Activated naive CD4-positive, alpha-beta T cell (primary cell): ENCODE results near the gene PDZD8.
"Not testable (repeated sequence)": the region's sequence is repeated elsewhere in the genome, so short reads cannot be mapped to it uniquely, and the experiment has no call there.

Experiments
- DNase-seq, 4 experiments: peaks; one replicate each; lab custom pipeline; 2025; lab: John Stamatoyannopoulos, UW

Gene PDZD8

DNA sequence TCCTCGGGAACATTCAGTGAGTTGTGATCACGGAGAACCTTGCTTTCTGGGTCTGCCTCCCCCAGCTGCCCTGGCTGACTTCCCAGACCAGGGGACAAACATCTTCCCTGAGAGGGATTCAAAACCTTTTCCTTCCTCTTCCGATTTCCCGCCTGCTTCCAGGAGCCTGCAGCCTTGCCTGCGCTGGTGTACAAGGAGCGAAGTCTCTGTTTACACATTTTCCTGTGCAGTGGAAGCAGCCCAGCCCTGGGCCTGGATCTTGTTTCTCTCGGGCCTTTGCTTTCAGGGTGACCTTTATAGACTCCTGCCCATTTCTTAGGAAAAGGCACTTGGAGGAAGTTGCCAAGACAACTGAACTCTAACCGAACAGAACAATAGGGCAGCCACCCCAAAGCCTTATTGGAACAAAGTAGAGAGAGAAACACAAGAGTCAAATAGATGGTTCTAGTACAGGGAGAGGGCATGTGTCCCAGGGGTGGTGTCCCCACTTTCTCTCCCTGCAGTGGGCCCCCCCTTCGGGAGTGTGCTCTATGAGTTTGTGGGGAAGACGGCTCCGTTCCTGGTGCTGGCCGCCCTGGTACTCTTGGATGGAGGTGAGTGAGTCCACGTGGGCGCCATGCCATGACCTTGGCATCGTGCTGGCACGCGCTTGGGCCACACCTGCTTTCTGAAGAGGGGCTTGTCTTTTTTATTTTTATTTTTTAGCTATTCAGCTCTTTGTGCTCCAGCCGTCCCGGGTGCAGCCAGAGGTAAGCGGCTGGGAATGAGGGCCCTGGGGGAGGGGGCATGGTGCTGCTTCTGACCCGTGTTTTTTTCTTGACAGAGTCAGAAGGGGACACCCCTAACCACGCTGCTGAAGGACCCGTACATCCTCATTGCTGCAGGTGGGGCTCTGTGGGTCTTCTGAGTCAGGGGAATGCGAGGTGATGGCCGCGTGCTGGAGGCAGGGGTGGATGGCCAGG lies 120.2 kb downstream of the PDZD8 start:
- no peak for DNase-seq

DNA sequence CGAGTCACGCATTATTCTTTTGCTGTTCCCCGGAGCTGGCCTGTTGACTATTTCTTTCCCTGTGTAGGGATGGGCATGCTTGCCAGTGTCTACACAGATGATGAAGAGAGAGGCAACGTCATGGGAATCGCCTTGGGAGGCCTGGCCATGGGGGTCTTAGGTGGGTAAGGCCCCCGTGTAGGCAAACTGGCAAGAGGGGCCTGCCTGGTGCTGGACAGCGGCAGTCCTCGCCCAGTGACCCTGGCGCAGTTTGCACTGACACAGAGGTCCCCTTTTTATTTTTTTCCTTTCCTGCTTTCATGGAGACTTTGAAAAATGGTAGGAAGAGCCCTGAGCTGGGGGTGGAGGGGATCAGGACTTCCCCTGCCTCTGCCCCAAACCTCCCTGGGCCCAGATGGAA lies 120.9 kb downstream of the PDZD8 start:
- no peak for DNase-seq

- DNase-seq = no peak
Observed at GRCh38 chr10:117253908-117254307, 121.3 kb downstream of the PDZD8 start.

DNA sequence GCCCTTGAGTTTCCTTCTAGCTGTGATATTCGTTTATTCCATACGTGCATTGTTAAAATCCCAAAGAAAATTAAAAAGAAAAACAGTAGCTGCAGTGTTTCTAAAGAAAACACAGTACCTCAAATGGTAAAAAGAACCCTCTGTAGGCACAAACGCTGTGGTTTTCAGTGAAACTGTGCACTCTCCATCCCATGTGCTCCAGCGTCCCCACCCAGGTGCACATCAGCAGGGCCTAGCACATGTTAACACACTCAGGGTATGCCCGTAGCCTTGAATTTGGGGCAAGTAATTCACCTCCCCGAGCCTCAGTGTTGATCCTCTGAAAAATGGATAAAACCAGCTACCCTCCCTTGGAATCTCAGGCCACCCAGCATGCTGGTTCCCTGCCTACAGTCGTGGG lies 124.8 kb downstream of the PDZD8 start:
- no peak for DNase-seq

DNA sequence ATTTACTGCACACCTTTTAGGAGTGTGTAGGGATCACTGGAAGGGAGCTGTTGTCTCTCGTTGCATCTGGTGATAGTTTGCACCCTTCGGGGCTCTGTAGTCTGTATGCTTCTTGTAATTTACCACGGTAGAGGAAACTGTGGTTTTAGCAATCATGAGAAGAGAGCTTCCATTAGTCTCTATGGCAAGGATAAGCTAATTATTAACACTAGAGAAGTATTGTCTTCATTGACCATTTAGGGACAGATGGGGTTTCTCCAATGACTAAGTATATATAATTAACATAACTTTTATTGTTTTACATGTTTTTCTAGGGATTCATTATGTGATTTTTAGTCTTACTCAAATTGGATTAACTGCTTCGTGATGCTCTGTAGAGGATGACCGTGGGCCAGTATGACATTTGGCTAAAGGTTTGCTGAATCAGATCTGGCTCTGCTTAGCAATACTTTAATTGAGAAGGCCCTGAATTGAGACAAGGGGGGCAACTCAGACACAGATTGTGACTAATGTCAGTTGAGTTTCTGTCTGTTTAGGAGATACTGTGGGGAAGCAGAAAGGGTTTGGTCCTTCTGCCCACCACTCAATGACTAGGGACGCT lies 125.6 kb downstream of the PDZD8 start:
- DNase-seq = no peak

DNA sequence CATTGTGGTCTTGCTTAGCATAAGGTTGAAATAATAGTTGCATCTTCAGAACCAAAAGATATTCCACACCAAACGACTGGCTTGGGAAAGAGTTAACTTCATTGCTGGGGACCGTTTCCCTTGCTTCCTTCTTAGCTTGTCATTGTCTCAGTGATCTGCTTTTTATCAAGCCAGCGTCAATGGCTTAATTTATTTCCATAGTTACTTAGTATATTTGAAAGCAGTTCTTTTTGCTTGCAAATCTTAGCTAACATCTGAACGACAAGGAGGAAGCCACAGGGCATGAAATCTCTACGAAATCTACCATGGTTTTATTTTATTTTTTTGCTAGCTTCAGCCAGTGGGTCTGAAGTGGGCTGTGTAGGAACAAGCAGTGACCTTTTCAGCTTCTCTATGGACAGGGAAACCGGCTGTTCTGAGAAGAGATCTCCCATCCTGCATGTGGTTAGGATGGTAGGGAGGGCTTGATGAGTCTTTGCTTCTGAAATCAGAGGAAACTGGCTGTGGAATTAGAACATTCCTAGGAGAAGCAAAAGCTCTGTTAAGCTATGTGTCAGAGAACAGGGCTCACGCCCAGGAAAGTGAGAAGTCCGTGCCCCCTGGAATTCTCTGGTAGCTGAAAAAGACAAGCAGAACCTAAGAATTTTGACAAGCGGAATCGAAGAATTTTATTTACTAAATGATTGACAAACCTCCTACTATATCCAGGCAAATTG lies 126.3 kb downstream of the PDZD8 start:
- DNase-seq = no peak

- no peak for DNase-seq
Observed at GRCh38 chr10:117246997-117247671, 128.1 kb downstream of the PDZD8 start.

DNA sequence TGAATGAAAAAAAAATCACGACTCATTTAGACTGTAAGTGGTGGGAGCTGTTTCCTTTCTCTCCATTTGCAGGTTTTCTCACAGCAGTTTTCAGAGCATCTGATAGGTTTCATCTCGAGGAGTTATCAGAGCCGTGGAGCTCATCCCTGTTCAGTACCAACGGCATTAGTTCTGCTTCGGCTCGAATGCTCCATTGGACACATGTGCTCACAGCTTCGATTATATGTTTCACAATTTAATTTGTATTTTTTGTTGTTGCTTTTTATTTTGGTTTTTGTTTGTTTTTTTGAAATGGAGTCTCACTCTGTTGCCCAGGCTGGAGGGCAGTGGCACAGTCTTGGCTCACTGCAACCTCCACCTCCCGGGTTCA lies 132.8 kb downstream of the PDZD8 start:
- no peak for DNase-seq

- no peak for DNase-seq
Observed at GRCh38 chr10:117241541-117242462, 133.4 kb downstream of the PDZD8 start.

GRCh38 chr10:117240621-117241529 lies 134.4 kb downstream of the PDZD8 start, which contains the start of gene SLC18A2:
Gene SLC18A2, plus strand, starts transcription at chr10:117241114. Its CDS starts 580 bp downstream, at chr10:117241694.
- no peak for DNase-seq

- DNase-seq = no peak
Observed at GRCh38 chr10:117239721-117240620, 135.3 kb downstream of the PDZD8 start.

GRCh38 chr10:117239051-117239450 lies 136.2 kb downstream of the PDZD8 start:
- DNase-seq = no peak

- DNase-seq = no peak
Observed at GRCh38 chr10:117237401-117237991, 137.7 kb downstream of the PDZD8 start.

DNA sequence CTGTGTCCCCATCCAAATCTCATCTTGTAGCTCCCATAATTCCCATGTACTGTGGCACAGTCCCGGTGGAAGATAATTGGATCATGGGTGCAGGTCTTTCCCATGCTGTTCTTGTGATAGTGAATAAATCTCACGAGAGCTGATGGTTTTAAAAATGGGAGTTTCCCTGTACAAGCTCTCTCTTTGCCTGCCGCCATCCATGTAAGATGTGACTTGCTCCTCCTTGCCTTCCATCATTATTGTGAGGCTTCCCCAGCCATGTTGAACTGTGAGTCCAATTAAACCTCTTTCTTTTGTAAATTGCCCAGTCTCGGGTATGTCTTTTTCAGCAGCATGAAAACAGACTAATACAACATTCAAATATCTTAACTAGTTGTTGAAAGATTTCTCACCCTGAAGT lies 145.1 kb downstream of the PDZD8 start:
- DNase-seq = not testable (repeated sequence)

- DNase-seq = no peak
Observed at GRCh38 chr10:117228210-117228609, 147.0 kb downstream of the PDZD8 start.
